ENCODE results near the gene SEPTIN1. TPM values are rescaled to one million over a fixed set of nuclear protein-coding genes. Genes with fewer than 3 reads are reported as not detected.

Gene SEPTIN1
- total RNA-seq, 2 donors from 2014 or later = 0.26 to 0.33 TPM

- DNase-seq = no peak
- no peak overlapping the region for H3K27ac ChIP-seq
- no peaks in the 10 kb centered on the region for H3K27me3 ChIP-seq
- H3K36me3 ChIP-seq (replicated peaks in 1 of 2; ENCODE audit: insufficient read depth in 1 of 2, low read depth in 2 of 2) = no peaks in the 10 kb centered on the region
- H3K4me1 ChIP-seq = peaks cover 6% of the 10 kb centered on the region
- 44 to 53% methylated on average over 2 of the region's 2 CpGs for WGBS, 2 donors
- intact Hi-C loops (cut with DNase I) = no loop called here
- TF ChIP-seq CTCF (IDR thresholded peaks at IDR 0.05) = no peak
- ATAC-seq = no peak
- no peak overlapping the region for H3K4me3 ChIP-seq
- H3K9me3 ChIP-seq = no peaks in the 10 kb centered on the region
Observed at GRCh38 chr16:30383521-30383920, 1.2 kb upstream of the SEPTIN1 start.

- H3K4me3 ChIP-seq = no peak overlapping the region
- no peak overlapping the region for H3K27ac ChIP-seq
- intact Hi-C loops (cut with DNase I) = no loop called here
- ATAC-seq (no peak), DNase-seq (no peak)
- no peaks in the 10 kb centered on the region for H3K36me3 ChIP-seq (replicated peaks in 1 of 2; ENCODE audit: insufficient read depth in 1 of 2, low read depth in 2 of 2)
- H3K27me3 ChIP-seq = no peaks in the 10 kb centered on the region
- H3K4me1 ChIP-seq = peaks cover 14% of the 10 kb centered on the region
- WGBS, 2 donors = 70 to 85% methylated on average over 10 to 13 of the region's 13 CpGs
- TF ChIP-seq CTCF (IDR thresholded peaks at IDR 0.05) = no peak
- no peak for TF ChIP-seq POLR2A (IDR thresholded peaks at IDR 0.05)
- H3K9me3 ChIP-seq = no peaks in the 10 kb centered on the region
Observed at GRCh38 chr16:30381291-30382041, 895 bp downstream of the SEPTIN1 start.

GRCh38 chr16:30380803-30381208 is 1.6 kb downstream of the SEPTIN1 start:
- DNase-seq = no peak
- 80 to 86% methylated on average over 4 to 6 of the region's 6 CpGs for WGBS, 2 donors
- Histone ChIP-seq H3K27me3 (no peaks in the 10 kb centered on the region), H3K27ac (no peak overlapping the region), H3K36me3 (replicated peaks in 1 of 2; ENCODE audit: insufficient read depth in 1 of 2, low read depth in 2 of 2) (no peaks in the 10 kb centered on the region), H3K4me1 (peaks cover 14% of the 10 kb centered on the region), H3K9me3 (no peaks in the 10 kb centered on the region), H3K4me3 (no peak overlapping the region)
- intact Hi-C loops (cut with DNase I) = no loop called here
- ATAC-seq = no peak
- TF ChIP-seq POLR2A (IDR thresholded peaks at IDR 0.05) (no peak), CTCF (IDR thresholded peaks at IDR 0.05) (no peak)

GRCh38 chr16:30380072-30380802 is 2.1 kb downstream of the SEPTIN1 start:
- 89 to 90% methylated on average over 4 of the region's 4 CpGs for WGBS, 2 donors
- Histone ChIP-seq H3K36me3 (replicated peaks in 1 of 2; ENCODE audit: insufficient read depth in 1 of 2, low read depth in 2 of 2) (no peaks in the 10 kb centered on the region), H3K9me3 (no peaks in the 10 kb centered on the region), H3K4me3 (no peak overlapping the region), H3K27me3 (no peaks in the 10 kb centered on the region), H3K27ac (no peak overlapping the region), H3K4me1 (peaks cover 14% of the 10 kb centered on the region)
- DNase-seq = no peak
- TF ChIP-seq POLR2A (IDR thresholded peaks at IDR 0.05) = no peak
- TF ChIP-seq CTCF (IDR thresholded peaks at IDR 0.05) = no peak
- no peak for ATAC-seq
- intact Hi-C loops (cut with DNase I) = no loop called here
